OCI-LY3 (cell line): ENCODE measurements around the gene CYP2A13.

Experiments used
- EZH2phosphoT487 ChIP-seq: fragments of 200-600 bp; shearing (Covaris generic); IDR thresholded peaks from 2 replicates; pipeline ENCODE4 v1.6.1; 2018; ENCODE audit warnings: antibody characterized with exemption, mixed run types, low read depth
- TF ChIP-seq, protein P1 (sequence below): fragments of 200-600, 300-600 bp; sonication (generic); IDR thresholded peaks from 2 replicates; pipeline ENCODE4 v1.5.1; 2014; ENCODE audit warnings: antibody characterized with exemption, low read length, low read depth

DNA sequence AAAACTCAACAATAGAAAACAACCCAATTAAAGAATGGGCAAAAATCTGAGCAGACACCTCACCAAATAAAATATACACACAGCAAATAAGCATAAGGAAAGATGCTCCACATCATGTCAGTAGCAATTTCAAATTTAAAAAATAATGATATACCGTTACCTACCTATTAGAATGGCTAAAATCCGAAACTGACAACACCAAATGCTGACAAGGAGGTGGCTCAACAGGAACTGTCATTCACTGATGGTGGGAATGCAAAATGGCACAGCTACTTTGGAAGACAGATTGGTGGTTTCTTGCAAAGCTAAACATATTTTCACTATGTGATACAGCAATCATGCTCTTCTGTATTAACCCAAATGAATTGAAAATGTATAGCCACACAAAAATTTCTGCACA lies 9.1 kb downstream of the CYP2A13 start:
- TF ChIP-seq, protein P1, sequence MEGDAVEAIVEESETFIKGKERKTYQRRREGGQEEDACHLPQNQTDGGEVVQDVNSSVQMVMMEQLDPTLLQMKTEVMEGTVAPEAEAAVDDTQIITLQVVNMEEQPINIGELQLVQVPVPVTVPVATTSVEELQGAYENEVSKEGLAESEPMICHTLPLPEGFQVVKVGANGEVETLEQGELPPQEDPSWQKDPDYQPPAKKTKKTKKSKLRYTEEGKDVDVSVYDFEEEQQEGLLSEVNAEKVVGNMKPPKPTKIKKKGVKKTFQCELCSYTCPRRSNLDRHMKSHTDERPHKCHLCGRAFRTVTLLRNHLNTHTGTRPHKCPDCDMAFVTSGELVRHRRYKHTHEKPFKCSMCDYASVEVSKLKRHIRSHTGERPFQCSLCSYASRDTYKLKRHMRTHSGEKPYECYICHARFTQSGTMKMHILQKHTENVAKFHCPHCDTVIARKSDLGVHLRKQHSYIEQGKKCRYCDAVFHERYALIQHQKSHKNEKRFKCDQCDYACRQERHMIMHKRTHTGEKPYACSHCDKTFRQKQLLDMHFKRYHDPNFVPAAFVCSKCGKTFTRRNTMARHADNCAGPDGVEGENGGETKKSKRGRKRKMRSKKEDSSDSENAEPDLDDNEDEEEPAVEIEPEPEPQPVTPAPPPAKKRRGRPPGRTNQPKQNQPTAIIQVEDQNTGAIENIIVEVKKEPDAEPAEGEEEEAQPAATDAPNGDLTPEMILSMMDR = no peak
- no peak for TF ChIP-seq EZH2phosphoT487
